Pons (tissue), 1 donor: Measurements from ENCODE around the gene TGOLN2.
"Not testable (repeated sequence)": the region's sequence is repeated elsewhere in the genome, so short reads cannot be mapped to it uniquely, and the experiment has no call there.

ENCODE experiments used
- DNase-seq: peaks from one replicate; pipeline ENCODE4 v3.0.0-alpha.2; 2016; ENCODE audit warnings: low spot score

The TGOLN2 gene

GRCh38 chr2:85327822-85328617 is at the start of gene TGOLN2:
Gene TGOLN2 (minus strand): TSS chr2:85327989. CDS start chr2:85327962, 27 bp downstream.
- peak; percentile 91 for DNase-seq

DNA sequence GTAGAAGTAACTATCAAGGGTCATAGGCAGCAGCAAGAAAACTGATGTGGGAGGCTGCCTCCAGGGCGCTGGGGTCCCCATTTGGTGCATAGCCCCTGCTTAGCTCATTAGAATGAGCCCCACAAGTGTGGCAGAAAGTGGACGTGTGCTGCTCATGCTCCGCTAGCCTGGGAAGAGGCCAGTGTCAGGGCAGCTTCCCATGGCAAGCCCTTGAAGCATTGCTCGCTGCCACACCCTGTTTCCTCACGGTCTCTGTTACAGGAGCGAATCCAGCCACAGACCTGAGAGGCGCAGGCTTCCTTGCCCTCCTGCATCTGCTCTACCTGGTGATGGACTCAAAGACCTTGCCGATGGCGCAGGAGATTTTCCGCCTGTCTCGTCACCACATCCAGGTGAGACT is 49.3 kb upstream of the TGOLN2 start:
- no peak for DNase-seq

- no peak for DNase-seq
Measured at GRCh38 chr2:85376291-85377065, 48.7 kb upstream of the TGOLN2 start.

DNA sequence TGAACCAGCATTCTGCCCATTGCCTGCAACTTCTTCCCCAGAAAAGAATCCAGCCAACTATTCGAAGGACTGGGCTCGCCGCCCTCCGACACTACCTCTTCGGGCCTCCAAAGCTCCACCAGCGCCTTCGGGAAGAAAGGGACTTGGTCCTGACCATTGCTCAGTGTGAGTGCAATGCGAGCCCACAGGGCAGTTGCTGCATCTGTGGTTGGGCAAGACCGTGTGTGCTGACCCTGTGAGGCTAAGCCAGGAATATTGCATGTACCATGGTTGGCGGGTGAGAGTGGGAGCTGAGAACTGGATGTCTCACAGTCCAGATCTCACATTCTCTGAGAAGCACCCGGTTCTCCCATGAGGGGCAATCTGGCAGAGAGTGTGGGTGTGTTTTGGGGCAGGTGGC is 43.3 kb upstream of the TGOLN2 start:
- no peak for DNase-seq

GRCh38 chr2:85369500-85369899 is 41.7 kb upstream of the TGOLN2 start:
- no peak for DNase-seq

DNA sequence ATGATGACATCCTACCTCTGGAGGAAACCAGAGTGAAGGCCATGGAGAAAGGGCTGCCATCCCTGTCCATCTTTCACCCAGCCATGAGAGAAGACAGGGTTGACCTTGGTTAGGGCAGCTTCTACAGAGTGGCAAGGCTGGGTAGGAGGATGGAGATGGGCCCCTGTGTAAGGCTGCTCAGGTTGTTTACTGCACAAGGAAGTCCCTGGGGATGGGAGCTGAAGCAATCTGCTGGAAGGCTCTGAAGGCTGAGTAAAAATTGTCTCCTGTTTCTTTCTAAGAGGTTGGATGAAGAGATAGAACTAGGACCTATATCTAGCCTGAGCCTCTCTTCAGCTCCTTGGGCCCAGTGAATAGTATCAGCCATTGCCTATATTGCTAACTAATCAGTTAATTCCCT is 41.1 kb upstream of the TGOLN2 start:
- DNase-seq, result no peak

DNA sequence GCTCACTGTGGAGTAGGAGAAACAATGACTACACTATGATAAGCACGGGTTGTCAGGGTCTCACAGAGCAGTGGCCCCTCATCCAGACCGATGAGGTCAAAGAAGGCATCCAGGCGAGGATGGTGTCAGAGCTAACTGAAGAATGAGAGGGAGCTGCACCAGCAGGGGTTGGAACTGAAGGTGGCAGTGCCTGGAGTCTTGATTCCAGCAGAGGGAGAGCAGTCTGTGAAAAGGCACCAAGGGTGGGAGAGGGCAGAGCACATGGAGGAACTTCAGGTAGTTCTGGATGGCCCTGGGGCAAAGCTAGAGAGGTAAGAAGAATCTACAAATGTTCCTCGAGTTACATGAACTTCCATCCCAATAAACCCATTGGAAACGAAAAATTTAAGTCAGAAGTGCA is 39.4 kb upstream of the TGOLN2 start:
- no peak for DNase-seq

- not testable (repeated sequence) for DNase-seq
Measured at GRCh38 chr2:85362653-85363387, 35.0 kb upstream of the TGOLN2 start.

DNA sequence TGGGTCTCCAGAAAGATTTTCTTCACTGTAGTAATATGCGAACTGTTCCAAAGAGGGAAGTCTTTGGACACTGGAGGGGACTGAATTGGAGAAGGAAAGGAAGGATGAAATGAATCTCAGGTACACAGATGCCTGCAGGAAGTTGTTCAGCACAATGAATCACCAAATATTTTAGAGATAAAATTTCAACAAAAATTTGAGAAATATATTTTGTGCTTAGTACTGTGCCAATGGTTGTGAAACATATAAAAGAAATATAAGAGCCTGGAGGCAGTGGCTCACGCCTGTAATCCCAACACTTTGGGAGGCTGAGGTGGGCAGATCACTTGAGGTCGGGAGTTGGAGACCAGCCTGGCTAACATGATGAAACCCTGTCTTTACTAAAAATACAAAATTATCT is 29.9 kb upstream of the TGOLN2 start:
- no peak for DNase-seq

DNA sequence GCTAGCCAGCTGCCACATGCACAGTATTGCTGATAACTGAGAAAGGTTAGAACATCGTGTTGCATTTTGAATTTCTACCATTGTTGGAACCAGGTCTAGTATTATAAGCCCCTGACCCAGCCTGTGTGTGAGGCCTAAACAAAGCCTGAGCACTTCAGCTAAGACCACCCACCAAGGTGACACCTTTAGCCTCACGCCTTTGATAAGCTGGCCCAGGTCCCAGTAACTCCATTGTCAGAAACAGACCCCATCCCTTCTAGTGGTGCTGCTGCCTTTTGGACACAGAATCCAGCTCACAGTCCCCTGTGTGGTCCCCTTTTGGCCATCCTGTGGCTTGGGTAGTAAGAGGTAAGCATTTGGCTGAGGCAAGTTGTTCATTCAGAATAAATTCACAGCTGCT is 28.4 kb upstream of the TGOLN2 start:
- DNase-seq, result no peak

DNA sequence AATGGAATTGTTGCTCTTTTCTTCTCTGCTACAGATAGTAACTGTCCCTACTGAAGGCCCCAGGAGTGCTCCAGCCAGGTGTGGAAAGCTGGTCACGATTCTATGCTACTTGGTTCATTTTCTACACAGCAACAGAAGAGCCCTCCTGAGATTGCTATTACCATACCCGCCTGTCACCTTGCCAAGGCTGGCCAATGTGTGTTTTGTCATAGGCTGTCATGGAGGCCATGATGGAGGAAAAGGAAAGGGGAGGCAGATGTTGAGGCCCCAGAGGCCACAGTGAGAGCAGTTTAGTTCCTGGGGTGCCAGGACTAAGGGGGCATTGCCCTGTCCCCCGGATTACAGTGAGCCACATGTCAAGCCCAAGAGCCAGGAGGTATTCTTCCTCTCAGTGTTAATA is 27.7 kb upstream of the TGOLN2 start:
- no peak for DNase-seq

DNA sequence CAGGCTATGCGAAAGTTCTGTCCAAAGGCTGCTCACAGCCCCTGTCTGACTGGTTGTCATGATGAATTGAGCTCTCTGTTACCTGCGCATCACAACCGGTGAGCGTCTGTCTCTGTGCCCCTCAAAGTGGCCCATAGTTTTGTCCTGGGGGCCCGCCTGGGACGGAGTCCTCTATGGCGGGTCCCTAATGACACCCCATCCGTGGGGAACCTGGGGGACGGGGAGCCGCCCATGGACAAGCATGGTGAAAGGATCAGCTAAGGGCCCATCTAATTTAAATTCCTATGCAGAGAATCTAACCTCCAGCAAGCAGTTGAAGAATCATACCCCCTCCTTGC is 27.3 kb upstream of the TGOLN2 start:
- no peak for DNase-seq

DNA sequence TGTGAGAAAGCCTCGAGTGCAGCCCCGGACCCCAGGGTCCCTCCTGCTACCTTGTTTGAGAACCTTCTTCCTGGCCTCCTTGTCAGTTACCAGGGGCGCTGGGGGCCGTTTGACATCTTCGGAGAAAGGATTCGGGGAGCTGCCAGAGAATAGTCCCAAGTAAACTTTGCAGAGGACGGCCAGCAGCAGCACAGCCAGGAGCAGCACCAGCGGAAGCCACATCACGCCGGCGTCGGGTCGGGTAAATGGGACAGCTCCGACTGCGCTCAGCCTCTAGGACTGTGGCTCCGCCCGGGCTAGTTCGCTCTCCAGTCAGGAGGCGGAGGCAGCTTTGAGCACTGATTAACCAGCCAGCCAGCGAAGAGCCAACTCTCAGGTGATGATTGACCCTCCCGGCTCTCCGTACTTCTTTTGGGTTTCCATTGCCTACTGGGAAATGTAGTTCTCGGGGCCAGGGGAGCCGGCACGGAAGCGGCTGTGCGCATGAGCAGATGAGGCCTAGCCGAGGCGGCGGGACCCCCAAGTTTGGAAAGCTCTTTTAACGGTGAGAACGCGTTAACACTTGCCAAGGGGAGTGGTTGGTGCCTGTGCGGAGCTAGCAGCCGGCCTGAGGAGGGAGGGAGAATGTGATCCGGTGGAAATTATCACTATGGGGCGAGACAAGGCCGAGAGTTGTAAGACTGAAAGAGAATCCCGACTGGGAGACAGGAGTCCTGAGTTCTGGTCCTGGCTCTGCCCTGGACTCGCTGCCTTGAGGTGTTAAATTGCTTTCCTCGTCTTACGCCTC is 26.7 kb upstream of the TGOLN2 start, which contains the start of the genes ELMOD3 and RETSAT:
Gene ELMOD3 (plus strand): TSS at position 484 of the 787 bp plus-strand sequence. CDS start 2,430 bp downstream, outside the sequence.
Gene RETSAT (minus strand): TSS at position 243 of the 787 bp plus-strand sequence. CDS start 21 bp downstream, at position 222.
- peak; percentile 99 for DNase-seq

- DNase-seq, result peak; percentile 14
Measured at GRCh38 chr2:85353876-85354285, 26.1 kb upstream of the TGOLN2 start.

DNA sequence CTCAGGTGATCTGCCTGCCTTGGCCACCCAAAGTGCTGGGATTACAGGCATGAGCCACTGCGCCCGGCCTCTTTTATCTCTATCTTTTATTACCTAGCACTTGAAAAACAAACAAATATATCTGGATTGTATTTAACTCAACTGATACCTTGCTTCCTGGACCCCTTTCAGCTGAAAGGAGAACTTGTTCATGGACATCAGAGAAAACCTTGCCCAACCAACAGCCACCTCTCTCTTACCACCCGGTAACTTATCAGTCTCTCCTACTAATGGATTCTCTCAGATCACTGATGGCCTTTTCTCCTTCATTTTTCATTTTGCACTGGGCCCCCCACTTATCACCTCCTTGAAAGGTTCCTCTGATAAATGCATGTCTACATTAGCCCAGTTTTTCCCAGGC is 19.8 kb upstream of the TGOLN2 start:
- DNase-seq, result no peak

- no peak for DNase-seq
Measured at GRCh38 chr2:85344356-85344954, 16.7 kb upstream of the TGOLN2 start.

DNA sequence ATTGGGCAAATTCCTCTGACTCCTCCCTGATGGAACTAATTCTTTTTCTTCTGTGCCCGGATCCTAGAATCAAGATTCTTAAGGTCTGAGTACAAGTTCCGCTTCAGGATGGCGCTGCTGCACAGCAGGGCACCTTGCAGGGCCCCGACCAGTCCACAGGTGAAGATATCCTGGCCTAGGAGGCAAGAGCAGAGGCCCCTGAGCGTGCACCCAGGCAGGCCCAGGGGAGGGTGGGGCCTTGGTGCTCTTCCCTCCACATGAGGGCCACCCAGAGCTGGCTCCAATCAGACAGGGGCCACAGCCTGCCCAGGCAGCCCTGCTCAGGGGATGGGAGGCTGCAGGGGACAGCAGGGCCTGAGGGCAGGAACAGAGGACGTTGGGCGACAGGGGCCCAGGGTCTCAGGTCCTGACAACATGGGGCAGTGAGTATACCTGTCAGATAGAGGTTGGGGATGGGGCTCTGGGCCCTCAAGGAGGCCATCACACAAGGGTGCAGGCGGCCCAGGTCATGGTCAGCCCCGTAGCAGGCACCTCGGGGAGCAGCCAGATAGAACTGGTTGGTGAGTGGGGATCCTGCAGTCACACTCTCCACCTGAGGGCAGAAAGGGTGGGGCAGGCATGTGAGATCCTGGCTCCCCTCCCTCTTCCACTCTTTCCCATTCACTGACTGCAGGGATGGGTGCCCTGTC is 15.6 kb upstream of the TGOLN2 start:
- not testable (repeated sequence) for DNase-seq

- DNase-seq, result no peak
Measured at GRCh38 chr2:85342156-85342555, 14.4 kb upstream of the TGOLN2 start.

- DNase-seq, result no peak
Measured at GRCh38 chr2:85341269-85342029, 13.7 kb upstream of the TGOLN2 start.
